Mesodermal cell (in vitro differentiated cells): Measurements from ENCODE around the gene SRRT.

ENCODE experiments used
- H3K27ac ChIP-seq: 2 replicates; pipeline ENCODE4 v1.7.0; 2013; ENCODE audit warnings: mild to moderate bottlenecking, low read depth, low read length, moderate library complexity; ENCODE audit not compliant: severe bottlenecking
- H3K36me3 ChIP-seq: 2 replicates; pipeline ENCODE4 v1.7.1; 2013; ENCODE audit warnings: mild to moderate bottlenecking, low read length, moderate library complexity; ENCODE audit not compliant: control insufficient read depth, insufficient read depth
- H3K4me1 ChIP-seq: one replicate; pipeline ENCODE4 v1.7.1; 2013; ENCODE audit warnings: mild to moderate bottlenecking, low read length; ENCODE audit not compliant: insufficient read depth, control insufficient read depth, poor library complexity, severe bottlenecking
- H3K4me3 ChIP-seq: 2 replicates; pipeline ENCODE4 v1.7.0; 2013; ENCODE audit warnings: low read length, control low read depth, mild to moderate bottlenecking; ENCODE audit not compliant: insufficient read depth, poor library complexity, severe bottlenecking; ENCODE audit errors: extremely low read depth
- H3K9me3 ChIP-seq: 2 replicates; pipeline ENCODE4 v1.7.1; 2013; ENCODE audit warnings: mild to moderate bottlenecking, low read length, moderate library complexity; ENCODE audit not compliant: control insufficient read depth
- WGBS, 2 experiments: methylation state at CpG; one replicate each; pipeline ENCODE4 v1.1.5; 2013; ENCODE audit warnings: missing lambda C conversion rate in 2 of 2; ENCODE audit not compliant: insufficient coverage in 2 of 2; 5-methylcytosine and 5-hydroxymethylcytosine counted together

The SRRT gene

DNA sequence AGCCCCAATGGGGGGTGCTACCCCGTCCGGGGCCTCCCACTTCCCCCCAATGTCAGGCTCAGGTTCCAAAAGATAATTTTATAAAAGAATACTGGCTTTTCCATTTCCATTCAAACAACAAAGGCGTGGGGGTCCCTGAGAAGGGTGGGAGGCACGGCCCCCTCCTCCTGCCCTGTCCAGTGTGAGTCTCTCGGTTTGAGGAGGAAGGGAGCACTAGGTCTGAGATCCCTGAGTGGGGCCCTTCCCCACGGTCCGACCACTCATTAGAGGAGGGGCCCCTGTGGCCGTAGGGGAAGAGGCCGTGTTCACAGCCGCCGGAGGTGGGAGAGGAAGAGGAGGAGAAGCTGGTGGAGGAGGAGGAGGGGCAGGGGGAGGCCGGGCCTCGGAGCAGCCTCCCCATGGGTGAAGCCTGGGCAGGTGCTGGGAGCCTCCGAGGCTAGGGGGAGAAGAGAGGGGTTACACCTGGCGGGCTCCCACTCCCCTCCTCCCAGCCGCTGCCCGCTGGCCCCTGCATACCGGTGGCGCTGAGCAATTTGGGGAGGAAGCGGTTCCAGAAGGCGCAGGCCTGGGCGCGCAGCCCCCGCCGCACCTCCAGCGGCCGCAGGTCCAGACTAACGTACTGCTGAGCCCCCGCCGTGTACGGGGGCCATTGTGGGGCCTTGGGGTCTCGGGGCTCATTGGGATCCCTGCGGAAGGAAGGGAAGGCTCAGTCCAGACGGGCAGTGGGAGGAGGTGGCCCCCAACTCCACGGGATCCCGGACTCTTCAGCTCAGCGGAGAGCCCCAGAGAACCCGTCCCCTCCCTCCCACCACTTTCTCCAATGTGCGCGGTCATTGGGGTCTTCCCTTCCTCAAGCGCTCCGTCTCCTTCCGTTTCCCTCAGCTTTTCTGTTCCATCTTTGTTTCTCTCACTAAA, 16.0 kb downstream of the SRRT start:
- Histone ChIP-seq H3K9me3 (no peaks in the 10 kb centered on the region), H3K4me3 (peak overlapping the region; percentile 52), H3K4me1 (peaks cover 15% of the 10 kb centered on the region), H3K36me3 (peaks cover 33% of the 10 kb centered on the region), H3K27ac (peak overlapping the region; percentile 86)
- 47 to 48% methylated on average over 26 to 31 of the region's 43 CpGs for WGBS, 2 experiments

DNA sequence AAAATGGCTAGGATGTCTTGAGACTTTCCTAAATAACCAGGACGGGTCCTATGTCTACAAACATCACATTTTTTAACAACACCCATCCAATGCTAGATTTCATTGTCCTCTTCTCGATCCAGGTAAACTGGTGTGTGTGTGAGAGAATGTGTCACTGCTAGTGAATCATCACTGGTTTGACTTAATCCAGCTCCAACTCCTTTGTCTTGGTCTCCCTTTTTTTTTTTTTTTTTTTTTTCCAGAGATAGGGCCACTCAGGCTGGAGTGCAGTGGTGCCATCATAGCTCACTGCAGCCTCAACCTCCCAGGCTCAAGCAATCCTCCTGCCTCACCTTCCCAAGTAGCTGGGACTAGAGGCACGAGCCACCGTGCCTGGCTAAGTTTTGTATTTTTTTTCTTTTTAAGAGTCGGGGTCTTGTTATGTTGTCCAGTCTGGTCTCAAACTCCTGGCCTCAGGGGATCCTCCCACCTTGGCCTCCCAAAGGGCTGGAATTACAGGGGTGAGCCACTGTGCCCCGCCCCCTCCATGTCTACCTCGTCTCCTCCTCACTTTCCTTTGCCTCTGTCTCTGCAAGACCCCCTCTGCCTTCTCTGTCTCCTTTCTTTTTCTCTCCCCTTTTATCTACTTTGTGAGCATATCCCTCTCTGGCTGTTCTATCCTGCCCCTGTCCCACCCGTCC, 16.8 kb downstream of the SRRT start:
- Histone ChIP-seq H3K9me3 (no peaks in the 10 kb centered on the region), H3K4me3 (no peak overlapping the region), H3K27ac (peak overlapping the region; percentile 86), H3K36me3 (peaks cover 25% of the 10 kb centered on the region), H3K4me1 (peaks cover 20% of the 10 kb centered on the region)
- WGBS, 2 experiments, result 90 to 97% methylated on average over 3 to 4 of the region's 8 CpGs

DNA sequence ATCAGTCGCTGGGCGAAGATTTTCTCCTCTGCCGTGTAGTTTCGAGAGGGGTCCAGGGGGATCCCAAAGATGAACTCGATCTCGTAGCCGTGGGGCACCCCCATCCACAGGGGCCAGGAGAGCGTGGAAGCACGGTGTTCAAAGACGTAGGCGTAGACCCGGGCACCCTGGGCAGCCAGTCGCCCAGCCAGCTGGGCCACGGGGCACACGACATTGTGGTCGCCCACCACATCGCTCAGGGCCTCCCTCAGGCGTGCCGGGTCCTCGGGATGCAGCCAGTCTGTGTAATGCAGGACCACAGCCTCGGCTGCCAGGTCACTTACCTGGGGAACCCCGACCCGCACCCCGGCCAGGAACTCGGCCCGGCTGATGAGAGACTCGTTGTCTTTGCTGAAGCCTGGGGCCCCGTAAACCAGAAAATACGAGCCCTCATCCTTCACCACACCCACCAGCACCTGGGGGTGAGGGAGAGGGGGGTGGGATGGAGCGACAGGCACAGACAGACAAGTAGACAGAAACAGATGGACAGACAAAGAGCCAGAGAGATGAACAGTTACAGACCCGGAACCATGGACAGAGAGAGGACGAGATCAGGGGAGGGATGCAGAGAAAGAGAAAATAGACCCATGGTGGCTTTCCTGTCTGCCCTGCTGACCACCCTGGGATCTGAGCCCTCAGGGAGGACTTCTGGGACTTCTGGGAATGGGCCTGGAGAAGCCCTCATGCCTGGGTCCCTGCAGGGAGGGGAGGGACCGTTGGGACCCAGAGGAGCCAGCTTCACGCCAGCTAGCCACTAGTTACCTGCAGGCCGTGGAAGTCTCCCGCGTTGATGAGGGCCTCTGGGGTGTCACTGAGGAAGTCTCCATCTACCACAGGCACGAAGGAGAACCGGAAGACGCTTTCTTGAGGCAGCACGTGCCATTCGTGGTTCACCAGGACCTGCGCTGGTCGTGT, 17.7 kb downstream of the SRRT start:
- WGBS, 2 experiments, result 95 to 96% methylated on average over 35 to 37 of the region's 44 CpGs
- H3K9me3 ChIP-seq, result no peaks in the 10 kb centered on the region
- no peak overlapping the region for H3K4me3 ChIP-seq

DNA sequence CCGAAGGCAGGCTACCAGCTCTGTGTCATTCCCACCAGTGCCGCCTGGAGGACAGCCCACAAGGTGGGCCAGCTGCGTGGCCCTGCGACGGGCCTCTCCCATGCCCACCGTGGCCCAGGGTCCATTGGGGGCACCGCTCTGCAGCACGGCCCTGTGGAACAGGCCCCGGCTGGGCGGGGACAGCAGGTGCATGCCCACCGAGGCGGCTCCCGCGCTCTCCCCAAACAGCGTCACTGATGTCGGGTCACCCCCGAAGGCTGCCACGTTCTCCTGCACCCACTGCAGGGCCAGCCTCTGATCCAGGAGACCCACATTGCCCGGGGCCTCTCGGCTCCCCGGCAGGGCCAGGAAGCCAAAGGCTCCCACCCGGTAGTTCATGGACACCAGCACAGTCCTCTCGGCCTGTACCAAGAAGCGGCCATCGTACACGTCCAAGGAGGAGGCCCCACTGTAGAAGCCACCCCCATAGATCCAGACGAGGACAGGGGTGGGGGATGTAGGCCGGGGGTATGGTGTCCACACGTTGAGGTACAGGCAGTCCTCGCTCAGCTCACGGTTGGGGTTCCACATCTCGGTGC, 18.5 kb downstream of the SRRT start:
- Histone ChIP-seq H3K27ac (no peak overlapping the region), H3K36me3 (peaks cover 8% of the 10 kb centered on the region), H3K4me3 (no peak overlapping the region), H3K9me3 (no peaks in the 10 kb centered on the region), H3K4me1 (peaks cover 16% of the 10 kb centered on the region)
- 94 to 95% methylated on average over 27 to 29 of the region's 32 CpGs for WGBS, 2 experiments

More for the DNA sequence above, 17.7 kb downstream of the SRRT start:
- H3K27ac ChIP-seq, result no peak overlapping the region
- H3K36me3 ChIP-seq, result peaks cover 16% of the 10 kb centered on the region
- H3K4me1 ChIP-seq, result peaks cover 16% of the 10 kb centered on the region

DNA sequence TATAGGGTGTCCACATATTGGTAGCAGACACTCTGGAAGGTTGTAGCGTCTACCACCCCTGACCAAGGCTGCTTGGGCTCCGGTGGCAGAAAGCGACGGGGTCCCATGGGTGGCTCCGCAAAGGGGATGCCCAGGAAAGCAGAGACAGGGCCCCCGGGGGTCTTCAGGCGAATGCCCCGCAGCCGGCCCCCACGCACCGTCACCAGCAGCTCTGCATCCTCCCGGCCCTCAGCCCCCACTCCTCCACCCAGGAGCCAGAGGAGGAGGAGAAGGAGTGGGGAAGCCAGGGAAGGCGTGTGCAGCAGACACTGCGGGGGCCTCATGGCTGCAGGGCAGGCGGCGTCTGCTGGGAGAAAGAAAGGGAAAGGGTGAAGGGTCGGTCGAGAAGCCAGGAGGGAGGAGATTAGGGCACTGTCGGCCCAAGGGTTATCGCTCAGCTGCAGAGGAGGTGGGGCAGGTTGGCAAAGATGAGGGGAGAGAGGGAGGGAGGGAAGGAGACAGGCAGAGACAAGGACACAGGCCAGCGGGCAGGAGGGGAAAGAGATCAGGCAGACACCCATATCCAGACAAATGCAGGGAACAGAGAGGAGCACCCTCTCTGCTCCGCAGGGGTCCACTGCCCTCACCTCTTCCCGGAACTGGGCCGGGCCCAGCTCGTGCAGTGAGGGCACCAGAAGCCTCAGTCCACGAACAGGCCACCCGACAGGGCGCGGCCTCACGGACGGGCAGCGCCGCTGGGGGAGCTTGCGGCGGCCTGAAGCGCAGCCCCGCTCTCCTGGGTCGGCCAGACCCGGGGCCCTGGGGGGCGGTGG, 19.2 kb downstream of the SRRT start:
- peaks cover 3% of the 10 kb centered on the region for H3K36me3 ChIP-seq
- H3K4me1 ChIP-seq, result peaks cover 16% of the 10 kb centered on the region
- H3K4me3 ChIP-seq, result peak overlapping the region; percentile 69
- WGBS, 2 experiments, result 43 to 53% methylated on average over 31 to 37 of the region's 40 CpGs
- H3K27ac ChIP-seq, result no peak overlapping the region
- no peaks in the 10 kb centered on the region for H3K9me3 ChIP-seq

DNA sequence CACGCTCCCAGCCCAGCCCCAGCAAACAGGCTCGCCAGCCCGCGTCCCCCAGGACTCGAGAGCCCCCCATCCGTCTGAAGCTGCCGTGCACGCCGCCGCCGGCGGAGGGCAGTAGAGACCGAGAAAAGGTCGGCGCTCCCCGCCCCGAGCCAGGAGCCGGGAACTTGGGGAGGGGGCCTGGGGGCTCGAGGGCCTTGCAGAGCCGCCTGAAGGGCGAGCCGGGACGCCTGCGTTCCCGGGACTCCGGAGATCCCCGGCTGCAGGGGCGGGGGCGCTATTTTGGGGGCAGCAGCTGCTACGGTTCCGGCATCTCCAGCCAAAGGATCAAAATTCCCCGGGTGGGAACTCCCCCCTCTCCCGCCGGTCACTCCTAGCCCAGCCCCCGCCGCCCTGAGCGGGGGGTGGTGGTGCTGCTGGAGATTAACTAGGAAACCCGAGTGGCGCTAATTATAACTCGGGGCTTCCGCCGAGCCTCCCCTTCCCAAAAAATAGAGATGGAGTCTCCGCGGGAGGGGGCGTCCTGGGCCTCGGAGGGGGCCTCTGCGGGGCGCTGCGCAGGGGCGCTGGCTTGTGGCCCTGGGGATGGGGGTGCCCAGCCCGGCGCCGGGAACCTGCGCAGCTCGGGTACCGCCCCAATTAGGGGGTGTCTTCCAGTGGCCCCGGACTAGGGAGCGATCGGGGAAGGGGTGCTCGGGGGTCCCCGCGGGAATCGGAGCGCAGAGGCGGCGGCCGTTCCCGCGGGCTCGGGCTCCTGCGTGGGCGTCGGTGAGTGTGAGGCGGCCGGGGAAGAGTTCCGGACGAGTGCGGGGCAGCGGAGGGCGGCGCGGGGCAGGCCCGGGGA, 20.2 kb downstream of the SRRT start:
- Histone ChIP-seq H3K4me1 (peaks cover 16% of the 10 kb centered on the region), H3K9me3 (no peaks in the 10 kb centered on the region), H3K27ac (no peak overlapping the region), H3K36me3 (peaks cover 3% of the 10 kb centered on the region), H3K4me3 (peak overlapping the region; percentile 69)
- WGBS, 2 experiments, result 0% methylated on average over 51 to 76 of the region's 83 CpGs

DNA sequence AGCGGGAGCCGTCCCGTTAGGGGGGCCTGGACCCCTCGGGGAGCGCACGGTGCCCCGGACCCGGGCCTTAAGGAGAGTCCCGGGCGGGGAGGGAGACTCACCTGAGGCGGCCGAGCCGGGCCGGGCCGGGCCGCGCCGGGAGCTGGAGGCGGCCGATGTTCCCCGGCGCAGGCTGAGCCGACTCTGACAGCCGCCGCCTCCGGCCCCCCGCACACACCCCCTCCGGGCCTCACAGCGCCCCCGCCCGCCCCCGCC, 20.7 kb downstream of the SRRT start, which contains the start of gene ACHE:
ACHE (minus strand) TSS at position 188 of the 255 bp plus-strand sequence. CDS start 1,656 bp downstream, outside the sequence.
- Histone ChIP-seq H3K4me3 (peak within 1 kb of the TSS; percentile 69), H3K4me1 (peaks cover 12% of the 10 kb centered on the region), H3K36me3 (peaks cover 3% of the 10 kb centered on the region), H3K27ac (no peak within 1 kb of the TSS), H3K9me3 (no peaks in the 10 kb centered on the region)
- 0 to 1% methylated on average over 10 to 18 of the region's 32 CpGs for WGBS, 2 experiments

DNA sequence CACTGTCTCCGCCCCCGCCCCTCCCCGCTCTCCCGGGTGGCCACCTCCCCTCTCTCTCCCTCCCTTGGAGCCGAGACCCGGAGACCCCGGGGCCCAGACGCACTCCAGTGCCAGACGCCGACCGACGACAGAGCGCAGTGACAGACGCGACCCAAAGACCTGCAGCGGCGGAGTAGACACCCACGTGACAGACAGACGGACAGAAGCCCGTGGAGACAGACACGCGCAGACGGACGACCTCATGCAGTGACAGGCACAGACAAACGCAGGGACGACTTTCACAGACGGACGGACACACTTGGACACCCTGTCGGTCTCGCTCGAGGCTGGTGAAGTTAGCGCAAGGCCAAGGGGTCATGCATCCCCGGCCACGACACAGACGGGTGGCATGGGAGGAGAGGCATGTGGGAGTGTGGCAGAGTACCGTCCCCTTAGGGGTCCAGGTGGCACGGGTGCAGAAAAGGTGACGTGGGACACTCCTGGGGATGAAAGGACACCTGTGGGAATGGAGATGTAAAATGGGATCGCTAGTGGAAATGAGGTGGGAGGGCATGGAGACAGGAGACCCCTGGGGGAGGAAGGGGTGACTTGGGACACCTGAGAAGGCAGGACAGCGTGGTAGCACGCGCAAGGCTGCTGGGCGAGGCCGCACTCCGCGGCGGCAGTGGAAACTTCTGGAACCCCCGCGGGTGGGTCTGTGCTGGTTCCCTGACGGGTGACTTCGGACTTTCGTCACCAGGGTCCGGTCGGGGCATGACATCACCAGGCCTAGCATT, 21.2 kb downstream of the SRRT start:
- H3K9me3 ChIP-seq, result no peaks in the 10 kb centered on the region
- H3K36me3 ChIP-seq, result peaks cover 3% of the 10 kb centered on the region
- H3K4me1 ChIP-seq, result peaks cover 11% of the 10 kb centered on the region
- peak overlapping the region; percentile 69 for H3K4me3 ChIP-seq
- WGBS, 2 experiments, result 5 to 7% methylated on average over 48 to 50 of the region's 54 CpGs
- H3K27ac ChIP-seq, result no peak overlapping the region
